Ovary (tissue), 3 donors: ENCODE results near the gene MAN1A1.

Experiments used
- CTCF ChIP-seq, 3 donors: fragments of 450-650 bp in 2 of 3; fragments of 200-600 bp in 1 of 3; IDR thresholded peaks; one replicate each; pipeline versions ENCODE4 v1.5.1 to v1.8.0; 2016 to 2022; ENCODE audit warnings: antibody characterized with exemption in 3 of 3, mild to moderate bottlenecking in 1 of 3
- POLR2A ChIP-seq: fragments of 450-650 bp; IDR thresholded peaks from one replicate; pipeline ENCODE4 v1.6.1; 2017; ENCODE audit warnings: antibody characterized with exemption, mild to moderate bottlenecking, moderate library complexity
- donor health status: DM: no; HTN: no; CAD: no.

- TF ChIP-seq POLR2A = no peak
- TF ChIP-seq CTCF (IDR thresholded peaks at IDR 0.05) = no peak
These were observed 11.6 kb upstream of the MAN1A1 start for GRCh38 chr6:119361209-119361608.
